ENCODE measurements around the gene POSTN.

The POSTN gene

GRCh38 chr13:37627428-37627827 lies 28.9 kb upstream of the POSTN start:
- TF ChIP-seq, protein P1, sequence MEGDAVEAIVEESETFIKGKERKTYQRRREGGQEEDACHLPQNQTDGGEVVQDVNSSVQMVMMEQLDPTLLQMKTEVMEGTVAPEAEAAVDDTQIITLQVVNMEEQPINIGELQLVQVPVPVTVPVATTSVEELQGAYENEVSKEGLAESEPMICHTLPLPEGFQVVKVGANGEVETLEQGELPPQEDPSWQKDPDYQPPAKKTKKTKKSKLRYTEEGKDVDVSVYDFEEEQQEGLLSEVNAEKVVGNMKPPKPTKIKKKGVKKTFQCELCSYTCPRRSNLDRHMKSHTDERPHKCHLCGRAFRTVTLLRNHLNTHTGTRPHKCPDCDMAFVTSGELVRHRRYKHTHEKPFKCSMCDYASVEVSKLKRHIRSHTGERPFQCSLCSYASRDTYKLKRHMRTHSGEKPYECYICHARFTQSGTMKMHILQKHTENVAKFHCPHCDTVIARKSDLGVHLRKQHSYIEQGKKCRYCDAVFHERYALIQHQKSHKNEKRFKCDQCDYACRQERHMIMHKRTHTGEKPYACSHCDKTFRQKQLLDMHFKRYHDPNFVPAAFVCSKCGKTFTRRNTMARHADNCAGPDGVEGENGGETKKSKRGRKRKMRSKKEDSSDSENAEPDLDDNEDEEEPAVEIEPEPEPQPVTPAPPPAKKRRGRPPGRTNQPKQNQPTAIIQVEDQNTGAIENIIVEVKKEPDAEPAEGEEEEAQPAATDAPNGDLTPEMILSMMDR (conservative IDR thresholded peaks at IDR 0.05; ENCODE audit: low read depth, low read length): no peak
- H3K27ac ChIP-seq: no peak overlapping the region
- no peaks in the 10 kb centered on the region for H3K4me1 ChIP-seq (ENCODE audit: low read depth, poor library complexity, severe bottlenecking)

GRCh38 chr13:37621811-37622361 lies 23.3 kb upstream of the POSTN start:
- H3K4me1 ChIP-seq (ENCODE audit: low read depth, poor library complexity, severe bottlenecking): no peaks in the 10 kb centered on the region
- no peaks in the 10 kb centered on the region for H3K27me3 ChIP-seq (ENCODE audit: insufficient read depth, low read depth)
- no peaks in the 10 kb centered on the region for H4K20me1 ChIP-seq (ENCODE audit: insufficient read depth)
- H3K9ac ChIP-seq: no peak overlapping the region
- H3K4me2 ChIP-seq: no peak overlapping the region
- H3K79me2 ChIP-seq (ENCODE audit: insufficient read depth, low read depth): no peaks in the 10 kb centered on the region
- H3K4me3 ChIP-seq (IDR thresholded peaks at IDR 0.05; ENCODE audit: insufficient read depth, low read depth, low read length): no peak overlapping the region
- TF ChIP-seq, protein P1 (conservative IDR thresholded peaks at IDR 0.05; ENCODE audit: low read depth, low read length): no peak
- no peak overlapping the region for H2AFZ ChIP-seq (ENCODE audit: low read depth)
- H3K36me3 ChIP-seq (ENCODE audit: insufficient read depth): no peaks in the 10 kb centered on the region
- no peak overlapping the region for H3K27ac ChIP-seq

More at GRCh38 chr13:37627428-37627827, 28.9 kb upstream of the POSTN start:
- no peaks in the 10 kb centered on the region for H3K36me3 ChIP-seq (ENCODE audit: insufficient read depth)
- H3K4me3 ChIP-seq (IDR thresholded peaks at IDR 0.05; ENCODE audit: insufficient read depth, low read depth, low read length): no peak overlapping the region
- H4K20me1 ChIP-seq (ENCODE audit: insufficient read depth): no peaks in the 10 kb centered on the region
- H3K79me2 ChIP-seq (ENCODE audit: insufficient read depth, low read depth): no peaks in the 10 kb centered on the region
- H2AFZ ChIP-seq (ENCODE audit: low read depth): no peak overlapping the region
- no peaks in the 10 kb centered on the region for H3K27me3 ChIP-seq (ENCODE audit: insufficient read depth, low read depth)
- H3K4me2 ChIP-seq: no peak overlapping the region
- no peak overlapping the region for H3K9ac ChIP-seq

DNA sequence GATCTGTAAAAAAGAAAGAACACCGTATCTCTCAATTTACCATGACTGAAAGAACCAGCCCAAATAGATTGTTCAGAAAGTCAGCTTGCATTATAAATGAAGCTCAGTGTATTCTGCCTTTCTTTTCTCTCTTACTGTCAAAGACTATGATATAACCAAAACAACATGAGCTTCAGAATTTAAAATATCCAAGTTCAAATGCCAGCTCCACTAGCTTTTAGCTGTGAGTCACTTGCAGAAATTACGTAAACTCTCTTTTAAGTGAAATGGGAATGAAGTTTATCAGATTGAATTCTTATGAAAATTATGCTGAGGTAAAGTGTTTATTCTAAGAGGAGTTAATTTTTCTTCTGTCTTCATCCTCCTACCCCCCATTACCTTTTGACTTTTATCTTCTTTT lies 20.0 kb upstream of the POSTN start:
- Histone ChIP-seq H3K36me3 (ENCODE audit: insufficient read depth) (no peaks in the 10 kb centered on the region), H3K4me1 (ENCODE audit: low read depth, poor library complexity, severe bottlenecking) (no peaks in the 10 kb centered on the region), H3K27me3 (ENCODE audit: insufficient read depth, low read depth) (no peaks in the 10 kb centered on the region), H3K4me2 (no peak overlapping the region), H3K4me3 (IDR thresholded peaks at IDR 0.05; ENCODE audit: insufficient read depth, low read depth, low read length) (no peak overlapping the region), H2AFZ (ENCODE audit: low read depth) (no peak overlapping the region), H3K79me2 (ENCODE audit: insufficient read depth, low read depth) (no peaks in the 10 kb centered on the region), H4K20me1 (ENCODE audit: insufficient read depth) (no peaks in the 10 kb centered on the region), H3K9ac (no peak overlapping the region), H3K27ac (no peak overlapping the region)
- TF ChIP-seq, protein P1 (conservative IDR thresholded peaks at IDR 0.05; ENCODE audit: low read depth, low read length): no peak

- H3K4me2 ChIP-seq: no peak overlapping the region
- H2AFZ ChIP-seq (ENCODE audit: low read depth): no peak overlapping the region
- no peaks in the 10 kb centered on the region for H4K20me1 ChIP-seq (ENCODE audit: insufficient read depth)
- no peak overlapping the region for H3K4me3 ChIP-seq (IDR thresholded peaks at IDR 0.05; ENCODE audit: insufficient read depth, low read depth, low read length)
- no peaks in the 10 kb centered on the region for H3K27me3 ChIP-seq (ENCODE audit: insufficient read depth, low read depth)
- no peak overlapping the region for H3K9ac ChIP-seq
- no peaks in the 10 kb centered on the region for H3K79me2 ChIP-seq (ENCODE audit: insufficient read depth, low read depth)
- no peaks in the 10 kb centered on the region for H3K36me3 ChIP-seq (ENCODE audit: insufficient read depth)
- H3K4me1 ChIP-seq (ENCODE audit: low read depth, poor library complexity, severe bottlenecking): no peaks in the 10 kb centered on the region
- TF ChIP-seq, protein P1 (conservative IDR thresholded peaks at IDR 0.05; ENCODE audit: low read depth, low read length): no peak
- no peak overlapping the region for H3K27ac ChIP-seq
These were observed 18.6 kb upstream of the POSTN start for GRCh38 chr13:37617173-37617572.

Data from KMS-11 (cell line).